GM12892 (cell line): ENCODE measurements around the gene ZDHHC7.
"Not testable (repeated sequence)": the region's sequence is repeated elsewhere in the genome, so short reads cannot be mapped to it uniquely, and the experiment has no call there.

Experiments
- DNase-seq: peaks from one replicate; pipeline ENCODE4 v3.0.0; 2011; ENCODE audit not compliant: insufficient read length
- FAIRE-seq: peaks from 2 replicates; lab custom pipeline; 2011; peaks lifted over from hg19 to GRCh38; lab: Jason Lieb, UNC
- POLR2A ChIP-seq: IDR thresholded peaks from 2 replicates; pipeline ENCODE4 v1.6.1; 2011; ENCODE audit warnings: low read depth, low read length, control low read depth
- POLR2AphosphoS5 ChIP-seq: IDR thresholded peaks from 2 replicates; pipeline ENCODE4 v1.6.1; 2011; ENCODE audit warnings: low read depth, low read length, control low read depth
- TAF1 ChIP-seq: IDR thresholded peaks from 2 replicates; pipeline ENCODE4 v1.6.1; 2011; ENCODE audit warnings: low read depth, mild to moderate bottlenecking, control low read depth, low read length, borderline replicate concordance

Gene ZDHHC7

DNA sequence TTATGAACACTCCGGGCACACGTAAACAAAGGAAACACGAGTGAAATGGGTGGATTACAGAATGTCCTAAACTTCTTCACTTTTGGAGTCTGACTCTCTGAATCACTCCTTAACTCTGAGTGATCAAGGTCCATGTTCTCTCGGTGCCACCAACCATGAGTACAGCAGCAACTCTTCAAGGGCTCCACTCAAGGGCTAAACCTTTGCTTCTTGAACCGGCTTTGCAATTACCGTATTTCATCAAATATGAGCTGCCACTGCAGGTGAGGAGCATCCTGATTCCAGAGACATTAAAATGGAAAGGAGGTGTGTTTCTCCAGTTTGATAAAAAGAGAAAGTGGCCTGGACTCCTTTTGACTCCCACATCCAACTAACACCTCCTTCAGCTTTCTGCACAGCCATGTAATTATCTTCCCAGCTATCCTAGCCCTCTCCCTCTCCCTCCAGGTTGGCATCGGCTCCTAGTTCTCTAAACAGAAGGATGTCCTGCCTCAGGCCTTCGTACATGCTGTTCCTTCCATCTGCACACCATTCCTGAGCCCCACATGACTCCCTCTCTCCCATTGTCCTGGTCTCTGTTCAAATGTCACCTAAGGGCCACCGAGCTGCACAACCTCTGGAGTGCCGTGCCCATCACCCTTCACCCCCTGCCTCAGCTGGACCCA lies 61.4 kb downstream of the ZDHHC7 start:
- no peak for TF ChIP-seq POLR2A
- TF ChIP-seq POLR2AphosphoS5, result no peak
- TF ChIP-seq TAF1, result no peak
- no peak for DNase-seq
- FAIRE-seq, result no peak

DNA sequence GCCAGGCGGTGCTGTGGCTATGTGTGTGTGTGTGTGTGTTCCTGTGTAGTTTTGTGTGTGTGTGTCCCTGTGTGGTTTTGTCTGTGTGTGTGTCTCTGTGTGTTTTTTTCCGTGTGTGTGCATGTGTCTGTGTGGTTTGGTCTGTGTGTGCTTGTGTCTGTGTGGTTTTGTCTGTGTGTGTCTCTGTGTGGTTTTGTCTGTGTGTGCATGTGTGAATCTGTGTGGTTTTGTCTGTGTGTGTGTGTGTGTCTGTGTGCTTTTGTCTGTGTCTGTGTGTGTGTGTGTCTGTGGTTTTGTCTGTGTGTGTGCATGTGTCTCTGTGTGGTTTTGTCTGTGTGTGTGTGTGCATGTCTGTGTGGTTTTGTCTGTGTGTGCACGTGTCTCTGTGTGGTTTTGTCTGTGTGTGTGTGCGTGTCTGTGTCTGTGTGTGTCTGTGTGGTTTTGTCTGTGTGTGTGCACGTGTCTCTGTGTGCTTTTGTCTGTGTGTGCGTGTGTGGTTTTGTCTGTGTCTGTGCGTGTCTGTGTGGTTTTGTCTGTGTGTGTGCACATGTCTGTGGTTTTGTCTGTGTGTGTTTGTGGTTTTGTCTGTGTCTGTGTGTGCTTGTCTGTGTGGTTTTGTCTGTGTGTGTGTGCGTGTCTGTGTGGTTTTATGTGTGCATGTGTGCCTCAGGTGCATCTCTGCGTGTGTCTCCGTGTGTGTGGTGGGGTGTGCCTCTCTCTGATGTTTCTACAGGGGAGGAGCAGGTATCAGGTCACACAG lies 62.3 kb downstream of the ZDHHC7 start:
- no peak for FAIRE-seq

DNA sequence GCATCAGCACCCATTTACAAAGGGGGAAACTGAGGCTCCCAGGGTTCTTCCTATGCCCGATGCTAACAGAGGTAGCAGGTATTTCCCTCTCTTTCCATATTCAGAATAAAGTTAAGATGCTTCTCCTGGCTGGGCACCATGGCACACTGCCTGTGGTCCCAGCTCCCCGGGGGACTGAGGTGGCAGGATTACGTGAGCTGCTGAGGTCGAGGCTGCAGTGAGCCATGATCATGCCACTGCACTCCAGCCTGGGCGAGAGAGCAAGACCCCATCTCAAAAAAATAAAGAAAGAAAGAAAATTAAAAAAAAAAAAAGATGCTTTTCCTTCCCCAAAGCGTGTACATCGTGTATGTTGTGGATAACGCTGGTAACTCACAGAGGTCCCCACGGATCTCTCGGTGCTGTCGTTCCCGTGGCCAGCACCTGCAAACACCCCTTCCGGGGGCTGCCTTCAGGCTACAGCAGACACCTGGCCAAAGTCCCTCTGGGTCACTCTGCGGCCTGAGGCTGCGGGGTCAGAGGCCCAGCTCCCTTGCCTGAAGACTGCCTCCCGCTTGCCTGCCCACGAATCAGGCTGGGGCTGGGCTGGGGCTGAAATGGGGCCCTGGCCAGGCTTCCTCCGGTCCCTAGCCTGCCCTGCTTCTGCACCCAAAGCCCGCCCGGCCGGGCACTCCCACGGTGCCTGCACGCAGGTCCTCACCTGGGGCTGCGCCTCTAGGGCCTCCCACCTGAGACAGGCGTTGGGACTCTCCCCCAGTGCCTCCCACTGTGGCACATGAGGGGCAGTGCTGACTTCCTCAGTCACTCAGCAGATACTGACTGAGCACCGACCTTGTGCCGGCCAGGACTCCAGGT lies 63.1 kb downstream of the ZDHHC7 start:
- no peak for FAIRE-seq
- no peak for TF ChIP-seq POLR2A
- no peak for TF ChIP-seq POLR2AphosphoS5
- TF ChIP-seq TAF1, result no peak

More for the DNA sequence above, 62.3 kb downstream of the ZDHHC7 start:
- TF ChIP-seq TAF1 (no peak), POLR2A (no peak), POLR2AphosphoS5 (no peak)
- no peak for DNase-seq

DNA sequence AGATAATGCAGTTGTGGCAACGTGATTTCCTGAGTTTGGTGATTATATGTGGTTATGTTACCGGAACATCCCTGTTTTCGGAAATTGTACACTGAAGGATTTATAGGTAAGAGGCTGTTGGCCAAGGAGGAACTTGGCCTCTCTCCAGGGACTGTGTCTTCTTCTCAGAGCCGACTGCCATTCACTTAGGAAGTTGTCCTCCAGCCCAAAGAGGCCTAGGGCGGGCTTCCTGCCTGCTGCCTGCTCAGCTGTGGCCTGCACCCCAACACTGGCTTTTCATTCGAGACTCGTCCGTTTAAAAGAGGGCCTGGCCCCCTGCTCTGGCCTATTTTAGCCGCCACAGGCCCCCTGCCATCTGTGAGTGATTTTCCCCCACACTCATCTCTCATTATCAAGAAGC lies 64.3 kb downstream of the ZDHHC7 start:
- no peak for TF ChIP-seq TAF1
- no peak for TF ChIP-seq POLR2AphosphoS5
- DNase-seq (no peak), FAIRE-seq (no peak)

More for the DNA sequence above, 63.1 kb downstream of the ZDHHC7 start:
- no peak for DNase-seq

DNA sequence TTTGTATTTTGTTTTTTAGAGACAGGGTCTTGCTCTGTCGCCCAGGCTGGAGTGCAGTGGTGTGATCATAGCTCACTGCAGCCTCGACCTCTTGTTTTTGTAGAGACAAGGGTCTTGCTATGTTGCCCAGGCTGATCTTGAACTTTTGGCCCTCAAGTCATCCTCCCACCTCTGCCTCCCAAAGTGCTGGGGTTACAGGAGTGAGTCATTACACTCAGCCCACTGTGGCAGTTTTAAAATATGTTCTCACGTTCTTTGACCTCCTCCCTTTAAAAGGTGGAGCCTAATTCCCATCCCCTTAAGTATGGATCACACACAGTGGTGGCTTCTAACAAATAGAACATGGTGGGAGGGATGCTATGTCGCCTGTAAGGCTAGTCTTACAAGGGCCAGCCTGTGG lies 67.7 kb downstream of the ZDHHC7 start:
- FAIRE-seq, result no peak
- no peak for DNase-seq

DNA sequence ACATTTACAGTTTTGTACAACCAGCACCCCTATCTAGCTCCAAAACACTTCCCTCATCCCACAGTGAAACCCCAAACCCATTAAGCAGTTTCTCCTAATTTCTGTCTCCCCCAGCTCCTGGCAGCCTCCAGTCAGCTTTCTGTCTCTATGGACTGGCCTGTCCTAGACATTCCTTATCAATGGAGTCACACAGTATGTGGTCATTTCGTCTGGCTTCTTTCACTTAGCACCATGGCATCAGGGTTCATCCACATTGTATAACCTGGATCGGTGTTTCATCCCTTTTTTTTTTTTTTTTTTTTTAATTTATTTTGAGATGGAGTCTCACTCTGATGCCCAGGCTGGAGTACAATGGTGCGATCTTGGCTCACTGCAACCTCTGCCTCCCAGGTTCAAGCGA lies 68.5 kb downstream of the ZDHHC7 start:
- TF ChIP-seq TAF1 (no peak), POLR2A (no peak), POLR2AphosphoS5 (no peak)
- FAIRE-seq, result no peak
- no peak for DNase-seq

More for the DNA sequence above, 67.7 kb downstream of the ZDHHC7 start:
- no peak for TF ChIP-seq TAF1
- no peak for TF ChIP-seq POLR2AphosphoS5
- no peak for TF ChIP-seq POLR2A

DNA sequence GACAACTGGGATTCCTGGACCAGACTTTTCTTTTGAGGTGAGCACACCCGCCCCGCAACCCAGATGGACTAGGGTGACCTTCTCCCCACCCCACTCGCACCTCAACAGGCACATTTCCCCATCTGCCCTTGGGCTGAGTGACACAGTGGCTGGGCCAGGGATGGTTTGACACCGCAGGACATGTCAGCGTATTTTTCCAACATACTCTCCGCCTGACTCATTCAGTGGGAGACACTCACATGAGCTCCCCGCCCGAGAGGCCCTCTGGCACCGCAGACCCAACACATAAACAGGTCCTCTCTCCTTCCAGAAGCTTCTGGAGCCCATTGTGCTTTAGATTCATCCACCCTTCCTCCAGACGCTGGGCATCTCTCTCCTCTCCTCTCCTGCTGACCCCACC lies 69.4 kb downstream of the ZDHHC7 start:
- FAIRE-seq (no peak), DNase-seq (no peak)
- TF ChIP-seq POLR2AphosphoS5 (no peak), POLR2A (no peak), TAF1 (no peak)

DNA sequence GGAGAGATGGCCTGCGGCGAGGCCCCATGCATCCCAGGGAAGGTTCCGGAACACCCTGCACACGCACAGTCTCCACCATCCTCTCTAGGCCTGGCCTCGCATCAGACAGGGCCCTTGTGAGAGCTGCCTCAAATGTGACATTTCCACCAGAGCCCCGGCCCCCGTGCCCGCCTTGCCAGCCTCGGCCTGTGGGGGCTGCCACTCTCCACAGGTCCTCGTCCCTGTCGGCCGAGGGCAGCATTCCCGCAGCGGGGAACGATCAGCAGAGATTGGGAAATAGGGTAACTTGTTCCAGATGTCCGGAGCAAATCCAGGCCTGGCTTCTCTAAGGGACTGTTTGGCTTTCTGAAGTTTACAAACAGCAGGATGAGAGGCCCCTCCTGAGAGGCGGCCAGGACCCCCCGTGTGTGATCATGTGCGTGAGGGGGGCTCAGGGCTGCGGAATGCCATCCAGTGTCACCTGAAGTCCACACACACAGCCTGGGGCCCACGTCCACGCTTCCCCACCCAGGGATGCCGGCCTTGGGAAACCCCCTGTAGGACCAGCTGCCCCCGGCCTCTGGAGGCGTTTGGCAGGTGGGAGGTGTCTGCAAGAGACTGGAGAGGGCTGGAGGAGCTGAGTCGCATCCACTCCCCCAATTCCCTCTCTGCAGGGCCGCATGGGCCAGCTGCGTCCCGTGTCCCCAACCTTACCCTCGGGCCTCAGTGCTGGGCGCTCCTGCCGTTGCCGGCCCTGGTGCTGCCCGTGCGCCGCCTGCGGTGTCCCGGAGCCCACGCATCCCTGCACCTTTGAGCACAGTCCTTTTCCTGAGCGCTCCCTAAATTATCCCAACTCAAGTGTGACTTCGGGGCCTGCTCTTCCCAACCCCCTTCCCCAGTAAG lies 70.4 kb downstream of the ZDHHC7 start:
- no peak for DNase-seq
- TF ChIP-seq POLR2A, result no peak
- no peak for TF ChIP-seq POLR2AphosphoS5
- no peak for TF ChIP-seq TAF1
- FAIRE-seq, result no peak

DNA sequence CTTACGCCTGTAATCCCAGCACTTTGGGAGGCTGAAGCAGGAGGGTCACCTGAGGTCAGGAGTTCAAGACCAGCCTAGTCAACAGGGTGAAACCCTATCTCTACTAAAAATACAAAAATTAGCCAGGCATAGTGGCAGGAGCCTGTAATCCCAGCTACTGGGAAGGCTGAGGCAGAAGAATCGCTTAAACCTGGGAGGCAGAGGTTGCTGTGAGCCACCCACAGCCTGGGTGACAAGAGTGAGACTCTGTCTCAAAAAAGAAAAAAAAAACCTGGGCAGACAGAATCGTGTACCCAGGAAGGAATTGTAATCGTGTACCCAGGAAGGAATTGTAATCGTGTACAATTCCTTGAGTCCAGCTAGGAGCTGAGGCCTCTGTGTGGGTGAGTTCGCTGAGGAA lies 72.7 kb downstream of the ZDHHC7 start:
- DNase-seq, FAIRE-seq: not testable (repeated sequence)

DNA sequence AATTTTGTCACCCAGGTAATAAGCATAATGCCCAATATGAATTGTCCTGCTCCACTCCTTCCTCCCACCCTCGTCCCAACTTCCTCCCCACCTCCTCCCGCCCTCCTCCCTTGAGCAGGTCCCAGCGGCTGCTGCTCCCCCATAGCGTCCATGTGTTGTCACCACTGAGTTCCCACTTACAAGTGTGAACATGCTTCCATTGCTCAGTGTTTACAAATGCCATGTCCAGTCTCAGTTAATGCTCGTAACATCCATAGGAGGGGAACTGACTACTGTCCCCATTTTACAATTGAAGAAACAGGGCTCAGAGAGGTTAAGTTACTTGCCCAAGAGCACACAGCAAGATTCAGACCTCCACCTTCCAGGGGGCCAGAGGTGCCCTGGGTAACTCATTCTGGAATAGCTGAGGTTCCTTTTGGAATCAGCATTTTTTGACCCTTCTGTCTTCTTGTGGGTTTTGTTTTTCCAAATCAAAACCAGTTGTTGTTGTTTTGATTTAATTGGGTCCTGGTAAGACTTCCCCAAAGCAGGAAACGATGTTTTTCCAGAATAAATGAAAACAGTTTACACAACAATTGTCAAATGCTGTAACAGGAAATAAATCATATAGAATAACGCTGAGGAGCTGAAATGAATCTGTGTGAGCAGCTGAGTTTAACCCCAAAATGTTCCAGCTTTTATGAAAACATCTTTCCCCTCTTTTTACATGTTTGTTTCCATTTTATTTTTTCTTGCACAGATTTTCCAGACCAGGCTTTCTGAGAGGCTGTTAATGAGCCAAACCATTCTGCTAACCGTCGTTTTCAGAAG lies 73.9 kb downstream of the ZDHHC7 start:
- DNase-seq (no peak), FAIRE-seq (no peak)
- TF ChIP-seq TAF1 (no peak), POLR2A (no peak), POLR2AphosphoS5 (no peak)
